Stimulated activated CD4-positive, alpha-beta T cell treated with anti-CD3 and anti-CD28 coated beads, TNF-alpha, amount 100 ng/mL, for 4 hours (primary cell): ENCODE data around the gene ASIC5.
"Not testable (repeated sequence)": the region's sequence is repeated elsewhere in the genome, so short reads cannot be mapped to it uniquely, and the experiment has no call there.

ENCODE experiments used
- DNase-seq, 3 experiments: peaks; one replicate each; pipeline ENCODE4 v3.0.0-alpha.2; 2020; ENCODE audit warnings: low read depth in 3 of 3

ASIC5 gene

DNA sequence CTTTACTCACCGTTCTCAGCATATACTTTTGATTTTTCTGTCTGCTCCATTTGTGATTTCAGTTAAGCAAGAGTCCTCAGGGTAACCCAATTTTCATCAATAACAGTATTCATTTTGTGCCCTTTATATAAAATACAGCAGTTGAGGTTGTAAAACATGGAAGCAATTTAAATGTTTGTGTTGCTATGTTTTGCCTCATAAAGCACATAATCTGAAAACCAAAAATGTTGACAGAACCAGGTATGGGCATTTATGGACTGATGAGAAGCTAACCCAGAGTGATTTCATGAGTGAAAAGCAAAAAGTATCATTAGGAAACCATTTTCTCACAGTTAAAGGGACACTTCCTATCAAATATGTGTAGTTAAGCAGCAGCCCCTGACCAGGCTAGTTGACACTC, at the start of gene ASIC5:
ASIC5 (minus strand) TSS at position 101 of the 400 bp plus-strand sequence; CDS start at position 50, 51 bp downstream.
- DNase-seq, result no peak

- DNase-seq, result no peak
These were observed 48.7 kb upstream of the ASIC5 start for GRCh38 chr4:155914782-155915181.

DNA sequence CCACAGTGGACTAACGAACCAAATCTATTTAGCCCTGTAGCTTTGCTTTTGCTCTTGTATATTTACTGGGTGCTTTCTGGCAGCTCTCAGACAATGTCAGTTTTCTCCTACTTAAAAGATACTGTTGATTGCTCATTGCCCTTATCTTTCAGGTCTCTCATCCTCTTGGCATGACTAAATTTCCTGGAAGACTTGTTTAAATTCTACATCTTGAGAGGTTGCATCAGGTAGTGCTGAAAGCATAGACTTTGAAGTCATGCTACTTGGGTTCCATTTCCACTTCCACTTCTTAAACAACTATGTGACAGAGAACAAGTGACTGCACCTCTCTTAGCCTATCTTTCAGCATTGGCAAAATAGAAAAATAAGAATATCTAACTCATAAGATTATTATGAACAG, 45.8 kb upstream of the ASIC5 start:
- DNase-seq, result no peak

GRCh38 chr4:155909615-155910226, 43.6 kb upstream of the ASIC5 start:
- DNase-seq, result no peak

GRCh38 chr4:155908187-155909139, 42.4 kb upstream of the ASIC5 start:
- no peak for DNase-seq

- no peak for DNase-seq
These were observed 41.5 kb upstream of the ASIC5 start for GRCh38 chr4:155907556-155907955.

DNA sequence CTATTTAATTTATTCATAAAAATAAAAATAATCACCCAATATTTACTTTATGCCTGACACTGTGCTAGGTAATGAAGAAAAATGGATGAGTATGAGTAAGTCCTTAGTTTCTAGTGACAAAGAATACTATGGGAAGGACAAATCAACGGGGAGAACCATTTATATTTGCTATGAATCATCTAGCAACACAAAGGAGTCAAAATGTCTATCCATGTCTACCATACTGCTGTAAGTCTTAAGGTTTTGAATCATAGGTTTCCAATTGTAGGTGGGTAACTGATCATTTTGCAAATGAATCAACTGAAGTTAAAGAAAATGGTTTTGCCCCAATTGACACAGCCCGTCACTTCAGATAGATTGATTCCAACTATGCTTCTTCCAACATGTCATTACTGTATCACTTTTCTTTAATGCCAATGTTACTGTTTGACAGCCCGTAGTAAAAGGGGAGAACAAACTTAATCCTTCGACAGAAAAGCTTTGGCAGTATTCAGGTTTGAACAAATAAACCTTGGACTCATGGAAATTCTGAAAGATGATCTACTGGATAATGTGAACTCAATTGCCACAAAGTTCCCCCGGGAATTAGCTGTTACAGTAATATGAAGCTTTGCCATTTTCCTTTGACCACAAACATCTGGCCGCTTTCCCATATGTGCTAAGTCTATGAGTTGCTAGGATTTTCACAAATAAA, 40.6 kb upstream of the ASIC5 start:
- no peak for DNase-seq

- no peak for DNase-seq
These were observed 38.3 kb upstream of the ASIC5 start for GRCh38 chr4:155904331-155904730.

DNA sequence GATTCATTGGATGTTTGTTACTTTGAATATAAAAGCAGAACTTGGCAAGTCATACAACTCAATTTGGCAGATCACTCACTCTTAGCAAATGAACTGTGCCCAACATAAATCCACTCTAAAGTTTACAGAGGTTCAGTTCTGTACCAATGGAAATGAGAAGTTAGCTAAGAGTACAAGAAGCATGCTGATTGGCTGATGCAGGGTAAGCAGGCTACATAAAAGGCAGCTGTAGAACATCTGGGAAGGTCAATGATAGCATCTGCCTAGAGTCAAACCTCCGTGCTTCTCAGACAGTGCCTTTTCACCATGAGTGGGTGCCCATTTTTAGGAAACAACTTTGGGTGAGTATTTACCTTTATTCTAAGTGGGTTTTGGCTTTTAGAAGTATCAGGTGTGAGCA, 37.4 kb upstream of the ASIC5 start, which contains the start of gene TDO2:
TDO2 (plus strand) TSS at position 244 of the 400 bp plus-strand sequence; CDS start at position 307, 63 bp downstream.
- DNase-seq, result no peak

DNA sequence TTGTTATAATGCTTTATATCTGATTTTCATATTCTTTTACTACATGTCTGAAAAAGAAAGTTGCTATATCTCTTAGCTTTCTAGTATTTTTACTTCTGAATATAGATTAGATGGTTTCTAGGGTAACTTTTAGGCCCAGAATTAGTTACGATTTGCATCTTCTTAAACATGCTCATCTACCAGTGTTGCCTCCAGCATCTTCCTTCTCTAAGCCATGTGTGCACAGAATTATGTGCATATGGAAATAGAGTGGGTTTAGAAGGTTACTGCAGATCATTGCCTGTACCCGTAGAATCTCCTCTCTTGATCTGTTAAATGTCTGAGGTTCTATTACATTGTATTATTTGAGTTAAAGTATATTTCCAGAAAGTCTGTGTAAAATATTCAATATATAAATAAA, 34.9 kb upstream of the ASIC5 start:
- no peak for DNase-seq

GRCh38 chr4:155900381-155900780, 34.3 kb upstream of the ASIC5 start:
- no peak for DNase-seq

- DNase-seq, result no peak
These were observed 33.8 kb upstream of the ASIC5 start for GRCh38 chr4:155899891-155900290.

DNA sequence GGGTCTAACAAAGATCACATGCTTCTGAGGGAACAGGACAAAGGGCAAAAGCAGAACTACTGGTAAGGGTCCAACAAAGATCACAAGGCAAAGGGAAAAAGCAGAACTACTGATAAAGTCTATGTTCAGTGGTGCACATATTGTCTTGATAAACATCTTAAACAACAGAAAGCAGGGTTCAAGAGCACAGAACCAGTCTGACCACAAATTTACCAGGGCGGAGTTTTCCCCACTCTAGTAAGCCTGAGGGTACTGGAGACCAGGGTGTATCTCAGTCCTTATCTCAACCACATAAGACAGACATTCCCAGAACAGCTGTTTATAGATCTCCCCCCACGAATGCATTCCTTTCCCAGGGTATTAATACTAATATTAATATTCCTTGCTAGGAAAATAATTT, 32.3 kb upstream of the ASIC5 start:
- DNase-seq, result not testable (repeated sequence)

DNA sequence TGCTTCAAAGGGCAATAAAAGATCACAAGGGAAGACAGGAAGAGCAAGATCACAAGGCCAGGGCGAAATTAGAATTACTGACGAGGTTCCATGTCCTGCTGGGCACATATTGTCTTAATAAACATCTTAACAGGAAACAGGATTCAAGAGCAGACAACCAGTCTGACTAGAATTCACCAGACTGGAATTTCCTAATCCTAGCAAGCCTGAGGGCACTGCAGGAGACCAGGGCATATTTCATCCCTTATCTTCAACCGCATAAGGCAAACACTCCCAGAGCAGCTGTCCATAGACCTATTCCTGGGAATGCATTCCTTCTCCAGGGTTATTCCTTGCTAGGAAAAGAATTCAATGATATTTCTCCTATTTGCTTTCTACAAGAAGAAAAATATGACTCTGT, 25.0 kb upstream of the ASIC5 start:
- DNase-seq, result no peak

GRCh38 chr4:155889946-155890345, 23.9 kb upstream of the ASIC5 start:
- no peak for DNase-seq

- no peak for DNase-seq
These were observed 23.1 kb upstream of the ASIC5 start for GRCh38 chr4:155889031-155889793.

DNA sequence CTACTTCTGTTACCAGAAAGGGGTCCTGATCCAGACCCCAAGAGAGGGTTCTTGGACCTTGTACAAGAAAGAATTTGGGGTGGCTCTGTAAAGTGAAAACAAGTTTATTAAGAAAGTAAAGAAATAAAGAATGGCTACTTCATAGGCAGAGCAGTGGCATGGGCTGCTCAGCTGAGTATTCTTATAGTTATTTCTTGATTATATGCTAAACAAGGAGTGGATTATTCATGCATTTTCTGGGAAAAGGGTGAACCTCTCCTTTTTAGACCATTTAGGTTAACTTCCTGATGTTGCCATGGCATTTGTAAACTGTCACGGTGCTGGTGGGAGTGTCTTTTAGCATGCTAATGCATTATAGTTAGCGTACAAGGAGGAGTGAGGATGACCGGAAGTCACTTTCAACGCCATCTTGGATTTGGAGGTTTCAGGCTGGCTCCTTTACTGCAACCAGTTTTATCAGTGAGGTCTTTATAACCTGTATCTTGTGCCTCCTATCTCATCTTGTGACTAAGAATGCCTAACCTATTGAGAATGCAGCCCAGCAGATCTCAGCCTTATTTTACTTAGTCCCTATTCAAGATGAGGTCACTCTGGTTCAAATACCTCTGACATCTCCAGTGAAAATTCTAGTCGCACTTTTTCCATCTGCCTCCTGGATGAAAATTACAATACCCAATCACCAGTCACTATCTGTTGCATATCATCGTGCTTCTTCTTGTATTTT, 21.9 kb upstream of the ASIC5 start:
- no peak for DNase-seq

DNA sequence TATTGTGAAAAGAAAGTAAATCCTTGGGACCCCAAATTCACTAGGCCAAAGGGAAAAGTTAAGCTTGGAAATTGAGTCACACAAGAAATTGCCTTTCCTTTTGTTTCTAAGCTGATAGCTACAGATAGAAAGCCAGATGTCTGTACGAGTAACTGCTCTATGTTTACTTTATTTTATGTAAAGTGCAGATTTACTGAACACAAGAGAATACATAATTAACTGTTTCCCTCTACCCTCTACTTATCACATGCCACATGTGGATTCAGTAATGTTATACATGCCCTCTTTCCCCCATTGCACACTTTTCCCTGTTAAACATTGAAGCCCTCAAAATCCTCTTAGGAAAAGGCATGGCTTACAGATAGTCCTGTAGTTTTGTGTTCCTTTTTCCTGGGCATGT, 21.0 kb upstream of the ASIC5 start:
- DNase-seq, result no peak

DNA sequence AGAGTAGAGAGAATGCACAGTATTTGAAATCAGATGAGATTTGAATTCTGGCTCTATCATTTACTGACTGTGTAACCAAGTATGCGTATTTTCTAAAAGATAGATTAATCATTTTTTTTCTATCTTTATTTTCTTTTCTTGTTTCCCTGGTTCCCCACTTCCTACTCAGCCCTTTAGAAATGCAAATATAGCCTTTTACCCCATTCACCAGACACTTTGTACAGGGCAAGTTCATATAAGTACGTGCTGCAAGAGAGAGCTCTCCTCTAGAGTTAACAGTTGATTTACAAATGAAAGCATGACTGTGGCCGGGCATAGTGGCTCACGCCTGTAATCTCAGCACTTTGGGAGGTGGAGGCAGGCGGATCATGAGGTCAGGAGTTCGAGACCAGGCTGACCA, 19.6 kb upstream of the ASIC5 start:
- DNase-seq, result no peak

DNA sequence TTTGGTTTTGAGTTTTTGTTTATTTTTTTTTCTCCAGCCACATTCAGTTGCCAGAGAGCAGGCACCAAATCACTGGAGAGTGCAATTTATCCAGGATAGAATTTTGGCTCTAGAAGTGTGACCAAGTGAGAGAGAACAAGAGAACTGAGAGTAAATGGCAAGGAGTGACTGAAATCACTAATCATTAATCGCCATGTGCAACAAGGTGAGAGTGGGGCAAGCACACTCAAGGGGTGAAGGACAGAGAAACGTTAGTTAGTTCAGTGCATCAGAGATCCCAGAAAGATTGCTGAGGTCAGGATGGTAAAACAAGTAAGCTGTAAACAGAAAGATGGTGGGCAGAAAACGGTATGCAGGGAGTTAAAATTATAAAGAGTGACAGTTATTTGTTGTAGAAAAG, 17.8 kb upstream of the ASIC5 start:
- no peak for DNase-seq

- no peak for DNase-seq
These were observed 15.5 kb upstream of the ASIC5 start for GRCh38 chr4:155881555-155881954.
